Epithelial cell of esophagus (primary cell): ENCODE measurements around the gene RNF6.

ENCODE experiments used
- DNase-seq: peaks from one replicate; pipeline ENCODE4 v3.0.0; 2010; ENCODE audit warnings: low read depth
- H3K4me3 ChIP-seq: 2 replicates; pipeline ENCODE4 v1.5.1; 2011; ENCODE audit warnings: mild to moderate bottlenecking, low read length, control low read depth
- CTCF ChIP-seq: IDR thresholded peaks from 2 replicates; pipeline ENCODE4 v1.5.1; 2011; ENCODE audit warnings: low read depth, mild to moderate bottlenecking, low read length, control low read depth, inconsistent platforms; ENCODE audit not compliant: insufficient read depth; ENCODE audit errors: missing control alignments

The RNF6 gene

GRCh38 chr13:26227166-26227971 lies 5.3 kb upstream of the RNF6 start:
- no peak overlapping the region for H3K4me3 ChIP-seq
- no peak for TF ChIP-seq CTCF
- peak; percentile 13 for DNase-seq

DNA sequence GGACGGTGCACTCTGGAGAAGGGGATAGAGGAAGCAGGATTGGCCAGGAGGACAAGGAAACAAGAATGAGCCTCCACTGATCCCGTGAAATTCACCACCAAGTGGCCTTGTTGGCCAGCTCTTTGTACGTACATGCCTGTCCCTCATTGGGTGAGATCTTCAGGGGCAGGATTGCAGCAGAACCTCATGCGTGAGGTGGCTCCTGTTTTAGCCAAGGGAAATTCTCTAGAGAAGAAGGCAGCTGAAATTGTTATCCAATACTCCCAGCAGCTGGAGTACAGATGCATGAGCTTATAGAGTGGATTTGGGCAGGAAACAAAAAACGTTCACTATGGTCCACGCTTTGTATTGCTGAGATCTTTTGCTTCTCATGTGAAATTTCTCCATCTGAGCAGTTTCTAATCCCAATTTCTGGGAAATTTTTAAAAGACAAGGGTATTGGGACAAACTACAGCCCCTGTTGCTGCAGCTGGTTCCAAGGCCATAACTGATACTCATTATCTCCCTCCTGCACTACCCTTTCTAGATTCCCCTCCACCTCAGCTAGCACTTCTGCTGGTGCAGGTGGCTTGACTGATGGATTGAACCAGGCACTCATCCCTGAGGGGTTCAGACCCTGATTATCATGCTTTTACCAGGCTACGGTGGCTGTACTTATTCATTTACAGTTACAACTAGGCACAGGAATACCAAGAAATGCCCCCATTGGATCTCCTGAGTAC lies 3.9 kb upstream of the RNF6 start:
- no peak for DNase-seq
- no peak for TF ChIP-seq CTCF
- H3K4me3 ChIP-seq = no peak overlapping the region

GRCh38 chr13:26222520-26223046 lies 469 bp upstream of the RNF6 start:
- peak overlapping the region; percentile 92 for H3K4me3 ChIP-seq
- TF ChIP-seq CTCF = no peak
- DNase-seq = no peak

- no peak for TF ChIP-seq CTCF
- DNase-seq = no peak
- H3K4me3 ChIP-seq = peak overlapping the region; percentile 92
Observed at GRCh38 chr13:26221399-26221720, 754 bp downstream of the RNF6 start.

GRCh38 chr13:26220575-26220974 lies 1.5 kb downstream of the RNF6 start:
- peak; percentile 83 for DNase-seq
- H3K4me3 ChIP-seq = peak overlapping the region; percentile 92
- no peak for TF ChIP-seq CTCF

DNA sequence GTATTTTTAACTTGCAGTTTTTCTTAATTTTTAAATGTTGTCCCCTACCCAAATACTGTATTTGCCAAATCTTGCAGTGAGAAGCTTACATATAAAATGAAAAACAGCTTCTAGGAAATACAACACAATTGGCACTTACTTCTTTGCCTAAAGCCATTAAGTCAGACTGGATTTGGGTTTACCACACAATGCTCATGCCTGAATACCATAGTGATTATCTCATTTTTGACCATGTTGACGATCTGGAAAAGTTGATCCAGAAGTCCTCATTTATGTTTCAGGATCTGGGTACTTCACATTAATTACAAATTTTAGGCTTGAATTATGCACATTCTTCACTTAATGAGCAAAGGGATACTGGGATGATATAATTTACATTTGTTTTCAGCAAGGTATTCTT lies 2.4 kb downstream of the RNF6 start:
- no peak for TF ChIP-seq CTCF
- no peak overlapping the region for H3K4me3 ChIP-seq
- peak; percentile 42 for DNase-seq

- no peak for TF ChIP-seq CTCF
- H3K4me3 ChIP-seq = no peak overlapping the region
- DNase-seq = no peak
Observed at GRCh38 chr13:26216042-26216441, 6.1 kb downstream of the RNF6 start.
